DMS114 treated with DMSO at 0.1 percent for 48 hours (cell line): ENCODE measurements around the gene RFT1.

ENCODE experiments used
- DNase-seq: peaks from one replicate; lab custom pipeline; 2025; ENCODE audit not compliant: unreplicated experiment; lab: John Stamatoyannopoulos, UW

The RFT1 gene

GRCh38 chr3:53097887-53098286, 32.3 kb downstream of the RFT1 start:
- no peak for DNase-seq

DNA sequence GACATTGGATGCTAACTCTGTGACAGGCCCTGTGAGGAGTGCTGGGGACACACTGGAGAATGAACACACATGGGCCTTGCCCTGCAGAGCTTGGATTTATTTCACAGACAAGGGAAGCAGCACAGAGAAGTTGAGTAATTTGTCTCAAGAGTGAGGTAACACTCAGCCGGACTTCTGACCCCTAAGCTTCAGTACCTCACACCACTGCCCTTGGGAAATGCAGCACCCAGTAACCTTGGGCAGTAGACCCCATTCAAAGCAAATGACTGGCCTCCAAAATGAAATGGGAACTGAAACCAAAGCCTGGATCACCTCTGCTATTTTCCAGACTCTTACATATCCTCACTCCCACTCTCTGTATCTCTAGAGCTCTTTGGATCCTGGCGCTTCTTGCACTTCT, 37.3 kb downstream of the RFT1 start:
- DNase-seq, result no peak

DNA sequence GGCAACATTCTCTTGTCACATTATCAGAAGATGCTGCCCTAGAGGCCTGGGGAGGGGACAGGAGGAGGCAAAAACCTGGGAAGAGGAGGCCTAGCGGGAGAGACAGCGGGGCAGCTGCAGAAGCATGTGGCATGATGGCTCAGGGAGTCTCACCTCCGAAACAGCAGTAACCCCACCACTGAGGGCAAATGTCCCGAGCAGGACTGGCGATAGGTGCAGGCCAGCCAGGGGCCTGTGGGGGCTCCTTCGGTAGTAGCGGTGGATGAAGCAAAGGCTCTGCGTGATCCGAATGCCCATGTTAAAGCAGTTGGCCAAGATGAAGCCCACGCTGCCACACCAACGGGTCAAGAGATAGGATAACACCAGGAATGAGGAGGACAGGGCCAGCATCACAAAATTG, 38.0 kb downstream of the RFT1 start:
- DNase-seq, result no peak

GRCh38 chr3:53091011-53091410, 39.2 kb downstream of the RFT1 start:
- no peak for DNase-seq

- DNase-seq, result no peak
Observed at GRCh38 chr3:53089511-53089910, 40.7 kb downstream of the RFT1 start.

DNA sequence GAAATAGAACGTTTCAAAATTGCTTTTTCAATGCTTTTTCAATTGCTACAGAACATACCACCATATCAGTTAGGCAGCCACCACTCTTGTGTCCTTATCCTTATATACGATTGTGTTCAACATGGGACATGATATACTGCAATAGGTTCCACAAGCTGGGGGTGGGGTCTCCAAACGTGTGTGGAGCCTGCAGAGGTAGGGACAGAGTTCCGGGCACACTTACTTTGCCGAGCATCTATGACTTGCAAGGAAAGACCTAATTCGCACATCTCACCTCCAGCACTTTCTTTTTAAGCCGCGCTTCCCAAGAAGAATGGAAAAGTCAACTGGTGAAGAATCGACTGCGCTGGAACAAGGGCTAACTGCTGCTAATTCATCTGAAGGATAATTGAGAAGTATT, 44.8 kb downstream of the RFT1 start:
- DNase-seq, result no peak

DNA sequence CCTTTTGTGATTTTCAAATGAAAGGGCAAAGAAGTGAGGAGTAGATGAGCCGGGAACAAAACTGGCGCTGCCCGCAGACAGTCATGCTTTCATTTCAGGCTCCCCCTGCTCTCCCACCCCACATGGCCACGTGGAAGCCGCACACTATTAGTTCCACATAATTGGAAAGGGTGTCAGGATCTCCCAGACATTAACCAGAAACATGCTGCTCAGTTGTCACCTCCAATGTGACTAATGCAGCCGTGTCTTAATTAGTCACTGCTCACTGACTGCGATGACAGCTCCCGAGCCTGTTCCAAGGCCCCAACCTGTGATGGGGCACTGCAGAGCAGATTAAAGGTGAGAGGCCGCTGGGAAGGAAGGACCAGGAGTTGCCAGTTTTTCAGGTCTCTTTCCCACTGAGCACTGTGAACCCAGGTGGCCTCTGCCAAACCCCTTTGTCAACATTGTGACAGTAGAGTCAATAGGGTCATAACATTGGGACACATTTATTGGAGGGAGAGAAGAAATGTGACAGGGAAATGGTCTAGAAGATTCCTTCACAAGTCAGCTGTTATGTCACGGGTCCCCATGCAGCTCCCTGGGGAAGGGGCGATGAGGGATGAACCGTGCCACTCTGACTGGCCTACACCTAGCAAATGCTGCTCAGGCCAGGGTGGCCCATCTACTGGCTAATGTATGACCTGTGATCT, 45.8 kb downstream of the RFT1 start:
- DNase-seq, result no peak

DNA sequence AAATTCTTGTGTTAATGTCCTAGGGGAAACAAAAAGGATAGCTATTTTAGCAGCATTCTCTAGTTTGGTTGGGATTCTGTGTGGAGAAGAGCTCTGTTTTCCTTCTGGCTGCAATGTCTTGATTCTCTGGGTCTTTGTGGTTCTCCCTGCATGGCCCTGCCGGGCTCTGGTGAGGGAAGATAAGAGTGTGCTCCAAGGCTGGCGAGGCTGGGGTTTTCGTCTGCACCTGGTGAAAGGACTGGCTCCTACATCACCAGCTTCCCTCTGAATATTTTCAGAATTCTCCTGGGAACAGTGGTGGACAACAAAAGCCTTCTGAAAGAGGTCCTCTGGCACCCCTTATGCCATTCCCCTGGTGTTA, 46.3 kb downstream of the RFT1 start:
- DNase-seq, result no peak

GRCh38 chr3:53083521-53083920, 46.7 kb downstream of the RFT1 start:
- no peak for DNase-seq

GRCh38 chr3:53082736-53083135, 47.5 kb downstream of the RFT1 start:
- no peak for DNase-seq

DNA sequence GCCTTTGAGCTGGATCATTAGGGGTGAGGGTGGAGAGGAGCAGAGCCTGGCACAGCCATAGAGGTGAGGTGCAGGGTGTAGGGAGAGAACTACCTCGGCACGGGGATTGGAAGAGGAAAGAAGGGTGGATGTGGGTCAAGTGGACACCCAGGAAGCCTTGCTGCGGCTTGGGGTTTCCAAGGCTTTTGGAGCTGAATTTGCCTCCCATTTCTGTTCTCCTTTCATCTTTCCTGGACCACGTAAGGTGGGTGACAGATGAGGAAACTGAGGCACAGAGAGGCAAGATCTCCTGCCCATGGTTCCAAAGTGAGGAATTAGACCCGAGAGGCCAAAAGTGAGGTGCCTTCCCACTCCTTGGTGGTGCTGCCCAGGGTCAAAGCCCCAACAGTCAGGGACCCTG, 48.9 kb downstream of the RFT1 start:
- DNase-seq, result no peak

- DNase-seq, result no peak
Observed at GRCh38 chr3:53080612-53081205, 49.5 kb downstream of the RFT1 start.

DNA sequence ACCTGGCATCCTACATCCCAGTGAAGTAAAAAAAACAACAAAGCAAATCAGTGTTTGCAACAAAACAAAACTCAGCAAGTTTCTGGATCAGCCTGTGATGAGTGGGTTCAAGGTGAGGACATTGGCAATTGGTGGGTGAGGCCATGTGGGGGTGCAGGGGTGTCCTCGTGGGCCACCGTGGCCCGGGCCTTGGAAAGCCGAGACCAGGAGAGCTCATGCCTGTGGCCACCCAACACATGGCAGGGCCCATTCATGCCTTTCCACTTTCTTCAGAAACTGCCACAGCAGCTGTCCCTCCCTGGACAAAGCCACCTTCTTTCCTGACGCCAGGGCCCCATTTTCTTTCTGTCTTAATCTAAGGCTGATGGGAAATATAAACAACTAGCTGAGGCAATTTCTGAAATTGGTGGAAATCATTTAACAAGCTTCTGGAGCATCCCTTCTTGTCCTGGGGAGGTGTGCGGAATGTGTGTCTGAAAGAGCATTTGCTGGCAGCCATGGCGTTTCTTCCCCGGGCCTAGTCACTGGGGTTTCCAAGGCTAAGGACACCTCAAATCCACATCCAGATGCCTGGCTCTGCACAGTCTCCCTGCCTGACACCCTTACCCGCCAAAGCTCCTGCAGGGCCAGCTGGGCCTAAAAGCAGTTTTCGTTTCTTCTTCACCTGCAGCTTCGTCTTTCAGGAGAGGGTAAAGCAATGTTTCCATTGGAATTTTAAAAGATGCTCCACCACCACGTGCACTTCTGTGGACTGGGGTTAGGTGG, 50.3 kb downstream of the RFT1 start:
- DNase-seq, result no peak

GRCh38 chr3:53079147-53079546, 51.1 kb downstream of the RFT1 start:
- no peak for DNase-seq

- DNase-seq, result no peak
Observed at GRCh38 chr3:53078656-53079055, 51.6 kb downstream of the RFT1 start.

GRCh38 chr3:53077476-53078220, 52.6 kb downstream of the RFT1 start:
- no peak for DNase-seq

DNA sequence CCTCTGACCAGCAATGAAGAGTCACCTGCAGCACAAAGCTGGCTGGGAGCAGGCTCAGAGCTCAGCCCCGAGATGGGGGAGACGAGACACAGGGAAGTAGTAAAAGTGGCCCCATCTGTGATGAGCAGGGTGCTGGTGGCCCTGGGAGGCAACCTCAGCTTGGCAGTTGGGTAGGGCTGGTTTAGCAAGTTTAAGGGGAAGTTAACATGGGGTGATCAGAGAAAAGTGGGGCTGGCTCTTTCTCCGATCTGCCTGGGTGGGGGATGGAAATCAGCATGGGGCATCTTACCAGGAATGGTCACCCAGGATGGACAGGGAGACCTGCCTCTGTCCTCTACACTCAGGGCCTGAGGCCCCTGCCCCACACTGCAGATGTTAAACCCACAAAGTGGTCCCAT, 54.5 kb downstream of the RFT1 start:
- DNase-seq, result no peak

GRCh38 chr3:53074761-53075742, 55.2 kb downstream of the RFT1 start:
- no peak for DNase-seq

DNA sequence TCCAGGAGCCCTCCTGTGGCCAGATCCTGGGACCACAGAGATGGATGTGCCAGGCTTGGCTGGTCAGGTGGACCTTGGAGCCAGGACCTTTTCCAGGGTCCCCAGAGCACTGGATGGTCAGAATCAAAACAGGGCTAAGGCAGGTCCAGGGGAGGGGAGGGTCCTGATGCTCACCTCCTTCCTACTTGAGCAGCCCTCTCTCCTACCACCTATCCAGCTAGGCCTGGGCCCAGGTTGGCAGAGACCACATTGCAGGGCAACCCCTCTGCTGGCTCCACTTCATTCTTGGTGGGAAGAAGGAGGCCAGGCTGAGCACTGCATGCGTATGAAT, 55.9 kb downstream of the RFT1 start:
- DNase-seq, result no peak

DNA sequence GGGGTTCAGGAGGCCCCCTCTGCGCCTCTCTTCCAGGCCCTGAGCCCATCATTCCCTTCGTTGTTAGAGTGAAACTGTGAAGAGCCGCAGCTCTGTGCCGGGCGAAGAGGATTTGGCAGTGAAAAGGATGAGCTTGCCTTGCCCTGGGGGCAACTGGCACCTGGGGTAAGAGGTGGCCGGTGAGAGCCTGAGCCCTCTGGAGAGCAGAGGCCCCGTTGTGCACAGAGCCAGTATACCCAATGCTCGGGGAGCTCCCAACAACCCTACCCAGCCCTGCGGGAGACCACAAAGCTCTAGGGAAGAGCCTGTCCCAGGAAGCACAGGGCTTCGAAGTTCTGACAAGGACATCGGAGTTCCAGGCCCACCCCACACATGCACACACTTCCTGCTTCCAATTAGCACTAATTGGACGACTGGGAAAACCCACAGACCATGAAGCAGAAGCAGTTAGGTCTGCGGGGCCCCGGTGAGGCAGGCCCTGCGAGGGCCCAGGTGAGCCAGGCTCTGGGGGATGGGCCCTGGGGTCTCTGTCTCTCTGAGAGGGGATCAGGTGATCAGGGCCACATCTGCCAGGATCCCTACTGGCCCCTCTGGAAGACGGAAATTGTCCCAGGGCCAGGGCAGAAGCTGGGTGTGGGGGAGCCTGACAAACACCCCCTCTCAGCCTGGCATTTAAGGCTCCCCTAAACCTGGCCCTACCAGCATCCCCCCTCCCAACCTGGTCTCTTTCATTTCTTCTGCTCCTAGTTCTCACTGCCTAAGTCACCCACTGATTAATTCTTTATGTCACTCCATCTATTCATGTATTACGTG, 56.5 kb downstream of the RFT1 start:
- DNase-seq, result no peak
